Activated T-helper 2 cell treated with anti-CD3 and anti-CD28 coated beads, Interferon-gamma antibody, Interleukin-2, Interleukin-4, amounts not matched to agents 10 μg/mL and 5 μg/mL and 100 μg/mL, durations not matched to agents 14 hours and 24 hours and 36 hours (primary cell): ENCODE measurements around the gene PFKL. TPM values are rescaled to one million over a fixed set of nuclear protein-coding genes. Genes with fewer than 3 reads are reported as not detected.

Experiments
- DNase-seq: peaks from one replicate; pipeline ENCODE4 v3.0.0; 2021; ENCODE audit warnings: low spot score
- H3K27ac Mint-ChIP-seq: one replicate; pipeline ENCODE4 v1.8.0; 2021; ENCODE audit warnings: mixed read lengths
- H3K27me3 Mint-ChIP-seq: one replicate; pipeline ENCODE4 v1.8.0; 2021; ENCODE audit warnings: low read depth, mixed read lengths
- H3K36me3 Mint-ChIP-seq: one replicate; pipeline ENCODE4 v1.8.0; 2021; ENCODE audit warnings: low read depth, mixed read lengths
- H3K4me1 Mint-ChIP-seq: one replicate; pipeline ENCODE4 v1.8.0; 2021; ENCODE audit warnings: low read depth, mixed read lengths
- H3K4me3 Mint-ChIP-seq: one replicate; pipeline ENCODE4 v1.8.0; 2021; ENCODE audit warnings: low read depth, mild to moderate bottlenecking, moderate library complexity, mixed read lengths
- H3K9me3 Mint-ChIP-seq: one replicate; pipeline ENCODE4 v1.8.0; 2021; ENCODE audit warnings: mixed read lengths
- intact Hi-C: fragments of 100-400 bp; cut with micrococcal nuclease; formaldehyde crosslinking; loops from one replicate; pipeline ENCODE4 v1.15.1; 2023
- total RNA-seq: library from RNA; stranded (reverse); gene quantifications from 2 replicates; pipeline ENCODE4 v1.2.3, GENCODE V29; 2022

The PFKL gene
- total RNA-seq, 1 donor from 2014 or later: 156 TPM

- no peak for DNase-seq
- H3K9me3 Mint-ChIP-seq: no peaks in the 10 kb centered on the region
- H3K4me3 Mint-ChIP-seq: no peak overlapping the region
- no peak overlapping the region for H3K27ac Mint-ChIP-seq
- H3K27me3 Mint-ChIP-seq: no peaks in the 10 kb centered on the region
- H3K4me1 Mint-ChIP-seq: no peaks in the 10 kb centered on the region
- intact Hi-C loops: no loop called here
- H3K36me3 Mint-ChIP-seq: peaks cover 27% of the 10 kb centered on the region
Measured at GRCh38 chr21:44316277-44316900, 16.5 kb downstream of the PFKL start.

DNA sequence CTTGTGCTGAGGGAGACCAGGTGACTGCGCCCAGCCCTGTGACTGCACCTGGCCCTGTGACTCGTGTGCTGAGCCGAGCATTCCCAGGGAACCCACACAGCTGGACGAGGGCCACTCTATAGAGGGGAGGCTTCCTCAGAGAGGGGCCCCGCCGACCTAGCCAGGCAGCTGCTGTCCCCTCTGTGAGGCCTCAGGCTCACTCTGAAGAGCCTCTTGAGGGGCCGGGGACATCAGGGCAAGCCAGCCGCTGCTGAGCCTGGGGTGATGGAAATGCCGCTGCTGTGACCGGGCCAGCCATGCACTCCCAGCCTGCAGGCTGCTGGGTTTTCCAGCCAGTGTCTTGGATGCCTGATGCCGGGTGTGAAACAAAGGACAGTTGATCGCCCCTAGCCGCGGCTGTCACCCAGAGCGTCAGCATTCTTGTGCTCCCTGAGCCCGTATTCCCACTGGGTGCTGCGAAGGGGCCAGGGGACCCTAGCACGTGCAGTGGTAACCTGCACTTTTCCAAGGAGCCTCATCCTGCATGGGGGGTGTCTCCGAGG, 17.5 kb downstream of the PFKL start:
- Mint-ChIP-seq H3K27me3 (no peaks in the 10 kb centered on the region), H3K4me3 (no peak overlapping the region)

DNA sequence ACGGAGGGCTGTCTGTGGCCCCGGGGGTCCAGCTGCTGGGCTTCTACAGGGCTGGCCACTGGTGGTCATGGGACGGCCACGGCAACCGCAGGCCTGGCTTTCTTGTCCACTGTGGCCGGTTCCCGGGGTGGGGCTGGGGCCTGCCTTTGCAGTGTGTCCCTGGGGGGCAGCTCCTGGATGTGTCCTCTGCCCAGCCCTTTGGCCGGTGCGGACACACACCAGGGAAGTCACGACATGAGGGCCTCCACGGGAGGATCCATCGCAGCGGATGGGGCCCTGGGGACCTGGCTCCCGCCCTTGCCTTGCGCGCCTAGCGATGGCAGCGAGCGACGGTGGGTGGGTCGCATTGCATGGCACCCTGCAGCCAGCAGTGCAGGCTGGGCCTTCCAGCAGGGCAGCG, 18.0 kb downstream of the PFKL start:
- no peaks in the 10 kb centered on the region for H3K9me3 Mint-ChIP-seq
- intact Hi-C loops: no loop called here
- H3K27me3 Mint-ChIP-seq: no peaks in the 10 kb centered on the region
- peaks cover 23% of the 10 kb centered on the region for H3K36me3 Mint-ChIP-seq
- no peak overlapping the region for H3K27ac Mint-ChIP-seq
- no peak for DNase-seq
- H3K4me1 Mint-ChIP-seq: no peaks in the 10 kb centered on the region
- H3K4me3 Mint-ChIP-seq: no peak overlapping the region

More for the DNA sequence above, 17.5 kb downstream of the PFKL start:
- Mint-ChIP-seq H3K36me3 (peaks cover 26% of the 10 kb centered on the region), H3K27ac (no peak overlapping the region), H3K4me1 (no peaks in the 10 kb centered on the region), H3K9me3 (no peaks in the 10 kb centered on the region)
- intact Hi-C loops: no loop called here
- no peak for DNase-seq

DNA sequence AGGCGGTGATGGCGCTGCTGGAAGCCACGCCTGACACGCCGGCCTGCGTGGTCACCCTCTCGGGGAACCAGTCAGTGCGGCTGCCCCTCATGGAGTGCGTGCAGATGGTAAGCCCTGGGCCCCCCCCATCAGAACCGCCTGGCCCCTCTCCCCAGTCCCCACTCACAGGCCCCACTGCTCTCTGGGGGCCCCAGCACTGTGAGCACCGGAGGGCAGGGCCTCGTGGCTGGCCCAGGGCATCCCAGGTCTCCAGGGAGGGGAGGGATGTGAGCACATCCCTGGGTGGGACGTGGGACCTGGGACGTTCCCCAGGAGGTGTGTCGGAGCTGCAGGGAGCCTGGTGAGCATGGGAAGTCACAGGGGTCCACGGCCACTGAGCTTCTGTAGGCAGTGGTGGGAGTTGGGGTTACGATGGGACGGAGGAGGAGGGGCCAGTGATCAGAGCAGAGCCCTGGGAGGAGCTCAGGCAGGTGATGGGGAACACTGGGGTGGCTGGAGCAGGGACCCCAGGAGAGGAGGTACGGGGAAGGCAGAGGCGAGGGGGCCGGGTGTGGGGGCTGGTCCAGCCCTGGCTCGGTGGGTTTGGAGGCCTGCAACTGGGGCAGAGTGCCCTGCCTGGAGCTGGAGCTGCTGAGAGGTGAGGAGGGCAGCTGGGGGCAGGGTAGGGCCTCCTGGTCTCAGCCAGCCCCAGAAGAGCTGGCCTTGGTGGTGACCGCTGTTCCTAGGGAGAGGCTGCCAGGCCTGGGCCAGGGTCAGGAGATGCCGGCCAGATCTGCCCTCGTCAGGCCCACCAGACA, 18.8 kb downstream of the PFKL start:
- Mint-ChIP-seq H3K36me3 (peaks cover 26% of the 10 kb centered on the region), H3K27ac (no peak overlapping the region), H3K27me3 (no peaks in the 10 kb centered on the region), H3K4me3 (no peak overlapping the region), H3K4me1 (no peaks in the 10 kb centered on the region), H3K9me3 (no peaks in the 10 kb centered on the region)
- intact Hi-C loops: no loop called here
- no peak for DNase-seq

GRCh38 chr21:44319407-44320065, 19.7 kb downstream of the PFKL start:
- no peak overlapping the region for H3K27ac Mint-ChIP-seq
- no peaks in the 10 kb centered on the region for H3K4me1 Mint-ChIP-seq
- intact Hi-C loops: no loop called here
- no peak for DNase-seq
- H3K36me3 Mint-ChIP-seq: peaks cover 27% of the 10 kb centered on the region
- no peaks in the 10 kb centered on the region for H3K27me3 Mint-ChIP-seq
- H3K4me3 Mint-ChIP-seq: no peak overlapping the region
- no peaks in the 10 kb centered on the region for H3K9me3 Mint-ChIP-seq

DNA sequence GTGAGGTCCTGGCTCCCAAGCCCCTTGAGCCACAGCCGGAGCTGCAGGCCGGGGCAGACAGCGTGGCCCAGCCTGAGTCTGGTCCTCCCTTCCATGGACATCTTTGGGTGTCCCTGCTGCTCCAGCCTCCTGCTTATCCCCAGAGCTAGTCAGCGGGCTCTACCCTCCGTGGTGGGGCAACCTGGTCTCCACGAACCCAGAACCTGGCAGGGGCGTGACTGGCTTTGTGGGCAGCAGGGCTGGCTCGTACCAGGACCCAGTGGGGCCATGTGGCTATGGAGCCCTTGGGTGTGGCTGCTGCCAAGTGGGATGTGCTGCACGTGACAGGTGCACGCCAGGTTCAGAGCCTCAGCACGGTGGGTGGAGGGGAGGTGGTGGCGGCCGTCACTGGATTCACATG, 21.0 kb downstream of the PFKL start:
- intact Hi-C loops: no loop called here

GRCh38 chr21:44321846-44322450, 22.1 kb downstream of the PFKL start:
- peaks cover 23% of the 10 kb centered on the region for H3K36me3 Mint-ChIP-seq
- DNase-seq: no peak
- H3K27ac Mint-ChIP-seq: no peak overlapping the region
- H3K27me3 Mint-ChIP-seq: no peaks in the 10 kb centered on the region
- H3K9me3 Mint-ChIP-seq: no peaks in the 10 kb centered on the region
- intact Hi-C loops: no loop called here
- no peaks in the 10 kb centered on the region for H3K4me1 Mint-ChIP-seq
- no peak overlapping the region for H3K4me3 Mint-ChIP-seq

More for the DNA sequence above, 21.0 kb downstream of the PFKL start:
- Mint-ChIP-seq H3K9me3 (no peaks in the 10 kb centered on the region), H3K27me3 (no peaks in the 10 kb centered on the region), H3K27ac (no peak overlapping the region), H3K36me3 (peaks cover 27% of the 10 kb centered on the region), H3K4me1 (no peaks in the 10 kb centered on the region), H3K4me3 (no peak overlapping the region)
- DNase-seq: no peak

GRCh38 chr21:44322621-44323325, 22.9 kb downstream of the PFKL start:
- H3K4me3 Mint-ChIP-seq: no peak overlapping the region
- no peaks in the 10 kb centered on the region for H3K27me3 Mint-ChIP-seq
- no peaks in the 10 kb centered on the region for H3K9me3 Mint-ChIP-seq
- peaks cover 26% of the 10 kb centered on the region for H3K36me3 Mint-ChIP-seq
- H3K4me1 Mint-ChIP-seq: no peaks in the 10 kb centered on the region
- H3K27ac Mint-ChIP-seq: no peak overlapping the region
- intact Hi-C loops: no loop called here
- DNase-seq: no peak

DNA sequence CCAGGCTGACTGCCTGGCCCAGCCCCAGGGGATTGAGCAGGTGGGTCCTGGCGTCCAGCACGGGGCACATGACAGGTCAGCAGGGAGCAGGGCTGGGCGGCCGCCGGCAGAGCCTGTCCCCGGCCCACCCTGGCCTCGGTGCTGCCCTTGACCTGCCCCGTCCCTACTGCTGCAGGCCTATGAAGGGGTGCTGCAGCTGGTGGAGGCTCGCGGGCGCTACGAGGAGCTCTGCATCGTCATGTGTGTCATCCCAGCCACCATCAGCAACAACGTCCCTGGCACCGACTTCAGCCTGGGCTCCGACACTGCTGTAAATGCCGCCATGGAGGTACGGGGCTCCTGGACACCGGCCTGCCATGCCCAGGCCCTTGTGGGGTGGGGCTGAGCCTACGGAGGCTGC, 23.7 kb downstream of the PFKL start:
- intact Hi-C loops: no loop called here
- Mint-ChIP-seq H3K4me3 (no peak overlapping the region), H3K36me3 (peaks cover 23% of the 10 kb centered on the region), H3K27me3 (no peaks in the 10 kb centered on the region), H3K27ac (no peak overlapping the region), H3K4me1 (no peaks in the 10 kb centered on the region), H3K9me3 (no peaks in the 10 kb centered on the region)
- no peak for DNase-seq

- peaks cover 23% of the 10 kb centered on the region for H3K36me3 Mint-ChIP-seq
- H3K4me1 Mint-ChIP-seq: no peaks in the 10 kb centered on the region
- H3K9me3 Mint-ChIP-seq: no peaks in the 10 kb centered on the region
- no peak overlapping the region for H3K27ac Mint-ChIP-seq
- no peaks in the 10 kb centered on the region for H3K27me3 Mint-ChIP-seq
- intact Hi-C loops: no loop called here
- H3K4me3 Mint-ChIP-seq: no peak overlapping the region
- DNase-seq: no peak
Measured at GRCh38 chr21:44324106-44324853, 24.4 kb downstream of the PFKL start.

DNA sequence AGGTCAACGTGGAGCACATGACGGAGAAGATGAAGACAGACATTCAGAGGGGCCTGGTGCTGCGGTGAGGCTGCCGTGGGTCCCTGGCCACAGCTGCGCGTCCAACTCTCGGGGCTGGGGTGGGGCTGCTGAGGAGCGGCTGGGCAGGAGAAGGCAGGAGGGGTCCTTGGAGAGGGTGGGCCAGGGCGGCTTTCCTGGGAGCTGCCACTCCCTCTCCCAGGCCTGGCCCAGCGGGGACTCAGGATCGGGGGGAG, 24.9 kb downstream of the PFKL start:
- no peaks in the 10 kb centered on the region for H3K4me1 Mint-ChIP-seq
- intact Hi-C loops: no loop called here
- peaks cover 20% of the 10 kb centered on the region for H3K36me3 Mint-ChIP-seq
- H3K4me3 Mint-ChIP-seq: no peak overlapping the region
- no peak for DNase-seq
- no peaks in the 10 kb centered on the region for H3K27me3 Mint-ChIP-seq
- no peaks in the 10 kb centered on the region for H3K9me3 Mint-ChIP-seq
- no peak overlapping the region for H3K27ac Mint-ChIP-seq
